CD4-positive, alpha-beta memory T cell (primary cell): ENCODE measurements around the gene SUN5. TPM values are rescaled to one million over a fixed set of nuclear protein-coding genes. Genes with fewer than 3 reads are reported as not detected.
A peak's percentile ranks its signal among the peaks of the same experiment; 100 is the strongest.
"Not testable (repeated sequence)": the region's sequence is repeated elsewhere in the genome, so short reads cannot be mapped to it uniquely, and the experiment has no call there.

Source experiments
- CTCF ChIA-PET: fragments of 350-600 bp; sonication (Branson Sonifier 250); formaldehyde crosslinking; loops from one replicate; lab custom pipeline; 2021; ENCODE audit warnings: inconsistent platforms; ENCODE audit not compliant: partially characterized antibody; lab: Charles Lee
- POLR2A ChIA-PET: fragments of 350-600 bp; sonication (Branson Sonifier 250); formaldehyde crosslinking; loops from one replicate; lab custom pipeline; 2021; ENCODE audit not compliant: partially characterized antibody; lab: Charles Lee
- DNase-seq, 5 donors: peaks; one replicate each; pipeline versions ENCODE4 v3.0.0 to v3.0.0-alpha.2; 2020 to 2022; ENCODE audit warnings: mixed read lengths in 1 of 5
- H3K27ac ChIP-seq: one replicate; pipeline ENCODE4 v1.7.0; 2013; ENCODE audit warnings: low read depth, low read length
- H3K27me3 ChIP-seq: 2 replicates; pipeline ENCODE4 v1.7.0; 2013; ENCODE audit warnings: mild to moderate bottlenecking, low read length, moderate library complexity; ENCODE audit not compliant: insufficient read depth
- H3K36me3 ChIP-seq: 2 replicates; pipeline ENCODE4 v1.7.0; 2013; ENCODE audit warnings: mild to moderate bottlenecking, low read length, moderate library complexity; ENCODE audit not compliant: insufficient read depth
- H3K4me1 ChIP-seq: 2 replicates; pipeline ENCODE4 v1.7.0; 2013; ENCODE audit warnings: mild to moderate bottlenecking, low read length, moderate library complexity; ENCODE audit not compliant: insufficient read depth
- H3K4me3 ChIP-seq, 2 donors: one replicate each; pipeline ENCODE4 v1.7.0; 2013; ENCODE audit warnings: low read length in 2 of 2, mild to moderate bottlenecking in 1 of 2
- H3K9me3 ChIP-seq, 2 donors: one replicate each; pipeline ENCODE4 v1.7.0; 2013; ENCODE audit warnings: low read length in 2 of 2, control low read depth in 1 of 2; ENCODE audit not compliant: control insufficient read depth in 1 of 2
- H3K27ac Mint-ChIP-seq, 7 donors: one replicate each; pipeline ENCODE4 v1.8.0; 2020 to 2021; ENCODE audit warnings: mixed read lengths in 7 of 7, mild to moderate bottlenecking in 6 of 7, inconsistent platforms in 3 of 7, moderate library complexity in 3 of 7
- H3K27me3 Mint-ChIP-seq, 2 donors: one replicate each; pipeline ENCODE4 v1.8.0; 2020 to 2021; ENCODE audit warnings: mixed read lengths in 2 of 2
- H3K36me3 Mint-ChIP-seq, 2 donors: one replicate each; pipeline ENCODE4 v1.8.0; 2020 to 2021; ENCODE audit warnings: mixed read lengths in 2 of 2, inconsistent platforms in 1 of 2, mild to moderate bottlenecking in 1 of 2
- H3K4me1 Mint-ChIP-seq, 4 donors: one replicate each; pipeline ENCODE4 v1.8.0; 2020 to 2021; ENCODE audit warnings: mixed read lengths in 4 of 4, mild to moderate bottlenecking in 1 of 4
- H3K4me3 Mint-ChIP-seq, 8 donors: one replicate each; pipeline ENCODE4 v1.8.0; 2020 to 2021; ENCODE audit warnings: mixed read lengths in 8 of 8, mild to moderate bottlenecking in 7 of 8, moderate library complexity in 6 of 8, inconsistent platforms in 3 of 8
- H3K9me3 Mint-ChIP-seq, 8 donors: one replicate each; pipeline ENCODE4 v1.8.0; 2020 to 2021; ENCODE audit warnings: mixed read lengths in 8 of 8, mild to moderate bottlenecking in 5 of 8, inconsistent platforms in 3 of 8, moderate library complexity in 1 of 8
- intact Hi-C: fragments of 100-400 bp; cut with micrococcal nuclease; formaldehyde crosslinking; loops from one replicate; pipeline ENCODE4 v1.15.1; 2023
- polyA plus RNA-seq, 2 donors: library from polyadenylated mRNA; unstranded; fragments of 300-500 nt; fragmentation: Illumina TruSeq; gene quantifications; one replicate each; pipeline ENCODE4 v1.2.3, GENCODE V29; 2021
- total RNA-seq, 2 experiments: library from RNA; stranded (reverse); gene quantifications; one replicate each; pipeline ENCODE4 v1.2.3, GENCODE V29; 2021

SUN5 gene
- total and polyA plus RNA-seq, 4 experiments from 2014 or later, result not detected

- no peak for DNase-seq
- H3K4me3 Mint-ChIP-seq, result peak overlapping the region in 1 of 8 donors; percentile 20
- no peaks in the 10 kb centered on the region for H3K27me3 Mint-ChIP-seq
- intact Hi-C loops, result loop anchor here (10.0 kb wide), 2 partner anchors 153 to 443 kb away; no protein-coding TSS in a partner anchor
- Histone ChIP-seq H3K27ac (no peak overlapping the region), H3K9me3 (peaks cover 0 to 13% of the 10 kb centered on the region in 2 donors), H3K27me3 (no peaks in the 10 kb centered on the region), H3K36me3 (no peaks in the 10 kb centered on the region), H3K4me3 (no peak overlapping the region), H3K4me1 (peaks cover 41% of the 10 kb centered on the region)
- POLR2A ChIA-PET, result interaction anchor here (1.4 kb wide), 1 partner anchor 8 kb away, joined by 3 read pairs; no protein-coding TSS in a partner anchor
- H3K9me3 Mint-ChIP-seq, result peaks cover 0 to 32% (median 18%) of the 10 kb centered on the region in 8 donors
- H3K36me3 Mint-ChIP-seq, result peaks cover 9 to 11% of the 10 kb centered on the region in 2 donors
- peak overlapping the region in 3 of 7 donors; percentile 64 to 83 (median 75) for H3K27ac Mint-ChIP-seq
- H3K4me1 Mint-ChIP-seq, result peaks cover 8 to 37% (median 31%) of the 10 kb centered on the region in 4 donors
- CTCF ChIA-PET, result interaction anchor here (2.3 kb wide), 1 partner anchor 32 kb away, joined by 7 read pairs; no protein-coding TSS in a partner anchor
These were observed 26.3 kb downstream of the SUN5 start for GRCh38 chr20:32978009-32978335.

- no peak for DNase-seq
- no peak overlapping the region for H3K4me3 ChIP-seq
- intact Hi-C loops, result loop anchor here (10.0 kb wide), 2 partner anchors 153 to 443 kb away; no protein-coding TSS in a partner anchor
- H3K36me3 ChIP-seq, result no peaks in the 10 kb centered on the region
- Mint-ChIP-seq H3K27ac (peak overlapping the region in 6 of 7 donors; percentile 64 to 92 (median 84)), H3K4me1 (peaks cover 8 to 40% (median 32%) of the 10 kb centered on the region in 4 donors), H3K36me3 (peaks cover 11% of the 10 kb centered on the region in 2 donors), H3K4me3 (peak overlapping the region in 2 of 8 donors; percentile 13 to 78), H3K27me3 (no peaks in the 10 kb centered on the region), H3K9me3 (peaks cover 0 to 32% (median 18%) of the 10 kb centered on the region in 8 donors)
- POLR2A ChIA-PET, result interaction anchor here (1.3 to 1.4 kb wide), 2 partner anchors 9 to 11 kb away, joined by 3 to 4 read pairs; no protein-coding TSS in a partner anchor
- CTCF ChIA-PET, result interaction anchor here (1.2 to 2.3 kb wide), 2 partner anchors 12 to 32 kb away, joined by 3 to 7 read pairs; no protein-coding TSS in a partner anchor
- peaks cover 0 to 13% of the 10 kb centered on the region in 2 donors for H3K9me3 ChIP-seq
- no peaks in the 10 kb centered on the region for H3K27me3 ChIP-seq
- H3K27ac ChIP-seq, result no peak overlapping the region
- H3K4me1 ChIP-seq, result peaks cover 46% of the 10 kb centered on the region
These were observed 26.8 kb downstream of the SUN5 start for GRCh38 chr20:32977281-32978008.

- Mint-ChIP-seq H3K36me3 (peaks cover 11 to 15% of the 10 kb centered on the region in 2 donors), H3K27ac (peak overlapping the region; percentile 77 to 92 (median 85)), H3K9me3 (peaks cover 0 to 32% (median 18%) of the 10 kb centered on the region in 8 donors), H3K27me3 (no peaks in the 10 kb centered on the region), H3K4me1 (peaks cover 8 to 41% (median 32%) of the 10 kb centered on the region in 4 donors), H3K4me3 (peak overlapping the region in 5 of 8 donors; percentile 9 to 78 (median 63))
- H3K4me3 ChIP-seq, result peak overlapping the region in 1 of 2 donors; percentile 17
- H3K9me3 ChIP-seq, result peaks cover 0 to 13% of the 10 kb centered on the region in 2 donors
- CTCF ChIA-PET, result interaction anchor here (1.2 to 2.3 kb wide), 2 partner anchors 11 to 31 kb away, joined by 3 to 7 read pairs; no protein-coding TSS in a partner anchor
- POLR2A ChIA-PET, result interaction anchor here (0.9 to 1.3 kb wide), 3 partner anchors 8 to 11 kb away, joined by 3 to 7 read pairs (median 4); no protein-coding TSS in a partner anchor
- DNase-seq, result no peak
- H3K27ac ChIP-seq, result no peak overlapping the region
- H3K4me1 ChIP-seq, result peaks cover 53% of the 10 kb centered on the region
- no peaks in the 10 kb centered on the region for H3K36me3 ChIP-seq
- no peaks in the 10 kb centered on the region for H3K27me3 ChIP-seq
- intact Hi-C loops, result loop anchor here (10.0 kb wide), 2 partner anchors 152 to 442 kb away; no protein-coding TSS in a partner anchor
These were observed 27.5 kb downstream of the SUN5 start for GRCh38 chr20:32976746-32977145.

- intact Hi-C loops, result loop anchor here (10.0 kb wide), 2 partner anchors 151 to 441 kb away; no protein-coding TSS in a partner anchor
- no peaks in the 10 kb centered on the region for H3K36me3 ChIP-seq
- H3K4me1 ChIP-seq, result peaks cover 61% of the 10 kb centered on the region
- Mint-ChIP-seq H3K36me3 (peaks cover 11 to 15% of the 10 kb centered on the region in 2 donors), H3K4me1 (peaks cover 8 to 40% (median 27%) of the 10 kb centered on the region in 4 donors), H3K27ac (peak overlapping the region; percentile 77 to 92 (median 87)), H3K27me3 (no peaks in the 10 kb centered on the region), H3K9me3 (peaks cover 0 to 32% (median 18%) of the 10 kb centered on the region in 8 donors), H3K4me3 (peak overlapping the region in 4 of 8 donors; percentile 61 to 78 (median 64))
- DNase-seq, result no peak
- H3K27ac ChIP-seq, result peak overlapping the region; percentile 8
- POLR2A ChIA-PET, result interaction anchor here (0.9 to 2.8 kb wide), 4 partner anchors 8 to 10 kb away, joined by 3 to 11 read pairs (median 6); no protein-coding TSS in a partner anchor
- no peaks in the 10 kb centered on the region for H3K27me3 ChIP-seq
- H3K4me3 ChIP-seq, result peak overlapping the region in 1 of 2 donors; percentile 17
- CTCF ChIA-PET, result interaction anchor here (2.3 kb wide), 1 partner anchor 30 kb away, joined by 7 read pairs; no protein-coding TSS in a partner anchor
- peaks cover 0 to 13% of the 10 kb centered on the region in 2 donors for H3K9me3 ChIP-seq
These were observed 28.2 kb downstream of the SUN5 start for GRCh38 chr20:32975698-32976674.

GRCh38 chr20:32975121-32975520 is 29.1 kb downstream of the SUN5 start:
- H3K9me3 ChIP-seq, result peaks cover 0 to 13% of the 10 kb centered on the region in 2 donors
- peaks cover 8 to 47% (median 29%) of the 10 kb centered on the region in 4 donors for H3K4me1 Mint-ChIP-seq
- peak overlapping the region in 3 of 7 donors; percentile 22 to 90 (median 69) for H3K27ac Mint-ChIP-seq
- H3K27me3 Mint-ChIP-seq, CTCF ChIA-PET, H3K27me3 ChIP-seq, H3K4me3 ChIP-seq, DNase-seq, H3K27ac ChIP-seq, H3K36me3 ChIP-seq: not testable (repeated sequence)
- peaks cover 11 to 15% of the 10 kb centered on the region in 2 donors for H3K36me3 Mint-ChIP-seq
- peak overlapping the region in 2 of 8 donors; percentile 31 to 51 for H3K4me3 Mint-ChIP-seq
- peaks cover 0 to 32% (median 18%) of the 10 kb centered on the region in 8 donors for H3K9me3 Mint-ChIP-seq
- peaks cover 70% of the 10 kb centered on the region for H3K4me1 ChIP-seq
- intact Hi-C loops, result loop anchor here (10.0 kb wide), 2 partner anchors 150 to 440 kb away; no protein-coding TSS in a partner anchor
- POLR2A ChIA-PET, result interaction anchor here (2.8 kb wide), 1 partner anchor 9 kb away, joined by 11 read pairs; no protein-coding TSS in a partner anchor
